Caki2 (cell line): ENCODE data around the gene CASKIN2. TPM values are rescaled to one million over a fixed set of nuclear protein-coding genes. Genes with fewer than 3 reads are reported as not detected.

Experiments
- DNase-seq: peaks from one replicate; pipeline ENCODE4 v3.0.0-alpha.2; 2015; ENCODE audit warnings: low read depth
- in situ Hi-C: cut with HindIII; loops from 2 replicates; pipeline ENCODE4 v1.10.0; 2016; ENCODE audit warnings: low sequenced_read_pairs, low pct_unique_long_range_greater_than_20kb, mixed read lengths
- total RNA-seq: library from RNA; depleted of rRNA; stranded (reverse); fragments of >200 nt; shearing (Covaris generic); gene quantifications from 2 replicates; pipeline ENCODE4 v1.2.3, GENCODE V29; 2014; ENCODE audit warnings: low replicate concordance

CASKIN2 gene
- total RNA-seq, 1 experiment from 2014 or later, result 12.9 TPM

DNA sequence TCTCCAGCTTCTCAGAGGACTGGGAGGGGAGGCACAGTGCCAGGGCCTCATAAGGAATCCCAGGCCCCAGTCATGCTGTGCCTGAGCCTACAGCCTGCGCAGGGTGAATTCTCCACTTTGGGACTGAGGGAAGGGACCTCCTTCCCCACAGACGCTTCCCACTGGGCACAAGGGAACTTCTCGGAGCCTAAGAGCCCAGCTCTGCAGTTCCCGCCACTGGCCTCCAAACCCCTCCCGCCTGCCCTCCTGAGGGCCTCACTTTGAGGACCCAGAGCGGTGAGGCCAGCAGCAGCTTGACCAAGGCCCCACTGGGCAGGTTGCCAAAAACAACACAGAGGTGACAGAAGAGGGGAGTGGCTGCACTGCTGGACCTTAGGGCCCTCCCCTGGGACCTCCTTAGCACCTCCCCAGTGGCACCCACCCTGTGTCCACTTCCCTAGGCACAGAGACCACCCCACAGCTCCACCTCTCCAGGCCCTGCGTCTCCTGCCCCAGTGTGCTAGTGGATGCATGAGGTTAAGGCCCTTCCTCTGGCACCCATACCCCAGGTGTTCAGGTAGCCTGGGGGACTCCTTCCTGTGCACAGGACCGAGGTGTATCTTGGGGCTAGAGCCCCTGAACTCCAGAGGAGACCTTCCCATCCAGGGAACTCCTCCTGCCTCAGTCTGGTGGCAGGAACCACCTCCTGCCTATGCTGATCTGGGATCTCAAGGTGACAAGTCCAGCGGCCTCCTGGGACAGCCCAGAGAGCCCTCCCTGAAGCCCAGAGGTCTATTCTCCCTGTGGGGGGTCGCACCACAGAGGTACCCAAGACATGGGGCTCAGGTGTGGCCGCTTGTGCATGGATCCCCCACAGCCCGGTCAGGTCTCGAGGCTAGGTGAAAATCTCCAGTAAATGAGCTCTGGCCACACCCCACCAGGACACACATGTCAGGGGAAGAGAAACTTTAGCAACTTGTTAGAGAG lies 3.4 kb downstream of the CASKIN2 start:
- peak; percentile 64 for DNase-seq
- in situ Hi-C loops, result no loop called here

DNA sequence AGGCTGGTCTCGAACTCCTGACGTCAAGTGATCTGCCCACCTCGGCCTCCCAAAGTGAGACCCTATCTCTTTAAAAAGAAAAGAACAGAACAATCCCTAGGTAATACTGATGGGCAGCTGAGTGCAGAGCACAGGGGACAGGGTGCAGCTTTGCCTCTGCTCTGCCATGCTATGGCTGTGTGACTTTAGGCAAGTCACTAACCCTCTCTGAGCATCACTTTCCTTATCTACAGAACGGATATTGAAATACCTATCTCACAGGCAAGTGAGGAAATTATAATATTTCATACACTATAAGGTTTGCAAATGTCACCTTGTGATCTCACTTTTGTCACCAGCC lies 4.1 kb downstream of the CASKIN2 start:
- in situ Hi-C loops, result no loop called here
- no peak for DNase-seq

DNA sequence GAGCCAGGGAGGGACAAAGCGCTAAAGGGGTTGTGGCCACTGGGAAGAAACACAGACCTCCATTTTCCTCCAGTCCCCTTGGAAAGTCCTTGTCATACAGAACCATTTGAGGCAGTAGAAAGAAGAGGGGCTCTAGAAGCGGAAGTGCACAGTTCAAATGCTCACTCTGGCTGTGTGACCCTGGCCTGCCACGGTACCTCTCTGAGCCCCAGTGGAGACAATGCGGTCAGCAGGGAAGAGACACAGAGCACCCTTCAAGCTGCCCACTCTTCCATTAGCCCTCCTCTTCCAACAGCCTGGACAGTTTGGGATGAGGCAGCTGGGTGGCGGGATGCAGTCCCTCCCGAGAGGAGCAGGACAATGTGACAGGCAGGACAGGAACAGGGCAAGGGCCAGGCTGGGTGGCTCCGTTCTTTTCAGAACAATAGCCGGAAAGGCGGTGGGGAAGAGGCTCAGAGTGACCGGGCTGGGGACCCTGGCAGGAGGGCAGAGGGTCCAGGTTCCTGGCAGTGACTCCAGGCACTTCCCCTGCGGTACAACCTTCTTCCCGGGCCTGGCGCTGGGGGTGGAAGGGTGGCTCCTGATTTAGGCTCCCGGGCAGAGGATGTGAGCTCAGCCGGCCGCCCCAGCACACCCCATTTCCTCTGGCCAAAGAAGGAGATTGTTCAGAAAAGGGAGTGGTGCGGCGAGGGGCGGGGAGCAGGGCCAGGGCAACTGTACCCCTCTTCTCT lies 5.6 kb downstream of the CASKIN2 start:
- no peak for DNase-seq
- in situ Hi-C loops, result no loop called here

DNA sequence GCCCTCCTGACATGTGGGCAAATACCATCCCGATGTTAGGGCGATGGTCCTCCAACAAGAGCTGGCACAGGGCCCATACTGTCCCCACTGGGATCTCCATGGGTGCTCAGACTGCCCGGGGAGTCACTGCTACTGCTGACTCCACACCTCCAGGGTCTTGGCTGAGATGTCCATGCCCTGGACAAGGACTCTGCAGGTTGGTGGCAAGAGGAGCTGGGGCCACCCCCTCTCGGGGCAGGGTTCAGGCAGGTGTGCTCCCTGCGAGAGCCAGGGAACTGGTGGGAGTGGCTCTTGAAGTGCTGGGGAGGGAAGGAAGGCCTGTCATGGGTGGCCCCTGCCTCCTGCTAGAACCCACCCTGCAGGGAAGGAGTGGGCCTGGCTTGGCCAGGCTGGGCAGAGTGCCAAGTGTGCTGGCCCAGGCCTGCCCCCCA lies 6.4 kb downstream of the CASKIN2 start:
- no peak for DNase-seq
- in situ Hi-C loops, result no loop called here

DNA sequence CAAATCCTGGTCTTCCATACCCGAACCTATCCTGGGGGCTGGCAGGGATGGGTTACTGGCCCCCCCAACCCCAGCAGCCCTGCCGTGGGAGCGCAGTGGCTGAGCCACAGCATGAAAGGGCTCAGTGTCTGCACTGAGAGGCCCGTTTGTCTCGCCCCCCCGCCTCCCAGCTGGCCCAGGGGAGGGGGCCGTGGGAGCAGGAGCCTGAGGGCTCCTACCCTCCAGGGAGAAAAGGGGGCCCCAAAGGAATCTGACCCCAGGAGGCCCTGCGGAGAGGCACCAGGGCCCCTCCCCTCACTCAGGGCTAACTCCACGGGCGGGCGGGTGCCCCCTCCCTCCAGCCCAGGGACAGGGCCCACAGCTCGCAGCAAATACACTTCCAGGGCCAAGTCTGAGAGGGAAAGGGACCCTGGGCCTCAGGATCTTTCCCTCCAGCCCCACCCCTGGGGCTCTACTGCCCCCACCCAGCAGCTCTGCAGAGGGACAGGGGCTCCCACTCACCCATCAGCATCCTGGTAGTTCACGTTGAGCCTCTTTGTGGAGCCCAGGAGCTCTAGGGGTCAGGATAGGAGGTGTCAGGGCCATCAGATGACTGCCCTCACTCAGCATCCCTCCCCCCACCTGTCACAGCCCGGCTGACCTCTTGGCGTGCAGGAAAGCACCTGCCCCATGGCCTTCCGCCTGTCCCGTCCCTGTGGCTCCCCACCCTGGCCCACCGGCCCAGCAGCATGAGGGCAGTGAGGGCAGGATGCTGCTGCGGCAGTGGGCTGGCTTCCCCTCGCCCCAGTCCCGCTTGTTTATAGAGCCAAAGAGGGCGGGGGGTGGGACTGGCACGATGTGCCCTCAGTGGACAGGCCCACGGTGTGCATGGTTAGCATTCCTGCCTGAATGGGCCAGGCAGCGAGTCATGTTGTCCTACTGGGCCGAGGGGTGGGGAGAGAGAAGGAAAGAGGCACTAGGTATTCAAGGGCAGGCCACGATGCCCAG lies 7.3 kb downstream of the CASKIN2 start:
- no peak for DNase-seq

DNA sequence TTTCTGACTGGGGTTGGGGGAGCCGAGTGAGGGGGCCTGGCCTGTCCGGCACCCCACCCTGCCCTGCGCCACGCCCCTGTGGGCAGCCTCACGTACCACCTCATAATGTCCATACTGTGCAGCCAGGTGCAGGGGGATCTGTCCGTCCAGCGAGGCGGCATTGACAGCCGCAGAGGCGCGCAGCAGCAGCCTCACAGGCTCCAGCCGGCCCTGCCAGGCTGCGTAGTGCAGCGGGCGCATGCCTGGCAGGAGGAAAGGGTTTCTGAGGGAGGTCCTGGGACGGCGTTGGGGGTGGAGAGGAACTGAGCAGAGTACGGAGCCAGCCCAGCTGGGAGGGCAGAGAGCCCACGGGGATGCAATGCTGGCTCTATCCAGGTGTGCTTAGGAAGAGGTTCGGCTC lies 8.4 kb downstream of the CASKIN2 start:
- no peak for DNase-seq
- in situ Hi-C loops, result no loop called here

More for the DNA sequence above, 7.3 kb downstream of the CASKIN2 start:
- in situ Hi-C loops, result no loop called here

DNA sequence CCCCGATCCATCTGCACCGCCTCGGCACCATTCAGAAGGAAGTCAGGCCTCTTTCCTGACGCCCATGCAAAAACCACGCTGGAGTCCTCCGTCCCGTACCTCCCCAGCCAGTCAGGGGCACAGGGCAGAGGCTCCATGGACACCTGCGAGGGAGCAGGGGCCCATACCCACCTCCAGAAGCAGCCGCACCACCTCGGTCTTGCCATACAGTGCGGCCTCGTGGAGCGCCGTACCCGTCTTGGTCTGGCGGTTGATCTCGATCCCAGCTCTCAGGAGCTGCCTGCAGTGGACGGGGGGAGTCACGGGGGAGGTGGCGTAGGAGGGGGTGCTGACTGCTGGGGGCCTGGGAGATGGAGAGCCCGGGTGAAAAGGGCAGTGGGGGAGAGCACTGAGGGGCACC lies 9.2 kb downstream of the CASKIN2 start:
- DNase-seq, result no peak
- in situ Hi-C loops, result no loop called here

DNA sequence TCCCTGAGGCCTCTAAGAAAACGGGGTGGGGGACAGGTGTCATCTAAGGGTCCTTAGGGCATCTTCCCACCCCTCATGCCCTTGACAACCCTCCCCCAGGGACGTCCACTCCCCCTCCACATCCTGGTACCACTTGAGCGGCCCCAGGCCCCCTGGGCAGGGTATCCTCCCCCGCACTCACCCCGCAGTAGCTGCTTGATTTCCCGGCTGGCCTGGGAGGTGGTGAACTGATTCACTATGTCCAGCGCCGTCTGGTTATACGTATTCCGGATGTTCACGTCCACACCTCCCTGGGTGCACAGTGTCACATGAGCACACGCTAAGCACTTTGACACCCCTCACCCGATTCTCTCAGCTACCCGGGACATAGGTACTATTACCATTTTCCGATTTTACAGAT lies 9.7 kb downstream of the CASKIN2 start:
- in situ Hi-C loops, result no loop called here
- no peak for DNase-seq

DNA sequence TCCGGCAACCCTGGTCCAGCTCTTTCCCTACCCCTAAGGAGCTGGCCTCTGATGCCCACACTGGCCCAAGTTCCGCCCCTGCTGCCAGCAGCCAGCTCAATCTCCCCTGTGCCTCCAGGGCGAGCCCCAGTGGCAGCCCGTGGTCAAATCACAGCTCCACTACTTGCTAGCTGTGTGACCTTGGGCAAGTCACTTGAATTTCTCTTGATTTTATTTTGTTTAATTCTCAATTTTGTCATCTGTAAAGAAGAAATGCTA lies 10.3 kb downstream of the CASKIN2 start:
- no peak for DNase-seq
- in situ Hi-C loops, result no loop called here

DNA sequence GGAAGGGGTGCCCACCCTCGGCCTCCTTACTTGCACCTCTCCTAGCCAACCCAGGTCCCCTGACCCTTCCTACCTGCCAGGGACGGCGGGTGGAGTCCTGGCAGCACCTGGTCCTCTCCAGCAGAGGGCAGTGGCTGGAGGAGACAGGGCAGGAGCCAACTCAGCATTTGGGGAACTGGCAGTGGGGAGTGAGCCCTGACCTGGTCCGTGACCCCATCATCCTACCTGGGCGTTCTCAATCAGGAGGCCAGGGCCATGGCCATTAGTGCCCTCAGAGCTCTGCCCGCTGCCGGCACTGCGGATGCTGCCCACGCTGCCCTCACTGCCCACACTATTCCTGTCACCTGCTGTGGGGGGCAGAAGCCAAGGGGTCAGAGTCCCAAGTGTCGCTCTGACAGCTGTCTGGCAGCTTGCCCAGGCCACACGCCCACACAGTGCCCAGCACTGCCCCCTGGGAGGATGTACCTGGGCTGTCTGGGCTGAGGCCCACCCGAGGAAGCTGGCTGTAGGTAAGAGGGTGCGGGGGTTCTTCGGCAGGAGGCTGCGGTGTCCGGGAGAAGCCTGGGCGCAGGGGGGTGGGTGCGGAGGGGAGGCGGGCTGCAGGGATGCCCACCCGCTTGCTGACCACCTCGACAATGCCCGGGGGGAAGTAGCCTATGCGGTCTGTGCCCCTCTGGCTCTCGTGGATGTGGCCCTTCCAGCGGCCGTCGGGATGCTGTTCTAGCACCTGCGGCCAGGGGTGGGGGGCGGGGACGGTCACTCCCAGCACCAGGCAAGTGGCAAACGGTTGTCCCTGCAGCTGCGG lies 10.8 kb downstream of the CASKIN2 start:
- peak; percentile 32 for DNase-seq
- in situ Hi-C loops, result no loop called here

DNA sequence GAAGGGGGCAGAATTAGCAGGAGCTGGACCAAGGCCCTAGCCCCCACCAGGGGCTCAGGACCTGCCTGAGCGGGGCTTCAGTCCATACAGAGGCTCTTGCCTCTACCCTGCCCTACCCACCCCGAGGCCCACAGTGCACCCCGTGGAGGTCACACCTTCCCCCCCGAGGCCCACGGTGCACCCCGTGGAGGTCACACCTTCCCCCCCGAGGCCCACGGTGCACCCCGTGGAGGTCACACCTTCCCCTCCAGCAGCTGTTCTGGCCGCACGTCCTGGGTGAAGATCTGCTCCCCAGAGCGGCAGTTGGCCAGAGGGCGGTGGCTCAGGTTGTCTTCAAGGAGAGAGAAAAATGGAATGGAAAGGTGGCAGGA lies 11.4 kb downstream of the CASKIN2 start:
- in situ Hi-C loops, result no loop called here
- no peak for DNase-seq

DNA sequence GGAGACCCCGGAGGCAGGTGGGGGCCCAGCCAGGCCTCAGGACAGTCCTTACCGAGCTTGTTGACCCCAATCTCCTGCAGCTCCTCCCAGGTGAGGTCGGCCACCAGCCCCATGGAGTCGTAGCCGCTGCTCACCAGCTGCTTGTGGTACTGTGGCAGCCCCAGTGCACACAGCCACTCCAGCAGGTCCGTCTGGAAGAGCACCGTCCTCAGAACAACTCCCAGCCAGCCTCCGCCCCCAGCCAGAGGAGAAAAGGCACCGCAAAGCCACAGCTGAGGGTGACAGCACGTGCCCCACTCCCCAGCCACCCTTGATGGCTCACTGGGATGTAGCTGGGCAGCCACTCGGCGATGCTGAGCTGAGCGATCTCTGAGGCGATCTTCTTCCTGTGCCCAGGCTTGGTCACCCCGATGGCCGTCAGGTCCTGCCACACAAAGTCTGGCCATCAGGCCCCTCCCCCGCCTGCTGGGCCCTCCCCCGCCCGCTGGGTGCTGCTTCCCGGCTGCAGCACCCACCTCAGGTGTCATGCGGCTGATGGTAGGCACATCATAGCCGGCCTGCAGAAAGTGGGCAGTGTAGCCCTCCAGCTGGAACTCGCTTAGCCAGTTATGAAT lies 11.9 kb downstream of the CASKIN2 start:
- in situ Hi-C loops, result no loop called here

DNA sequence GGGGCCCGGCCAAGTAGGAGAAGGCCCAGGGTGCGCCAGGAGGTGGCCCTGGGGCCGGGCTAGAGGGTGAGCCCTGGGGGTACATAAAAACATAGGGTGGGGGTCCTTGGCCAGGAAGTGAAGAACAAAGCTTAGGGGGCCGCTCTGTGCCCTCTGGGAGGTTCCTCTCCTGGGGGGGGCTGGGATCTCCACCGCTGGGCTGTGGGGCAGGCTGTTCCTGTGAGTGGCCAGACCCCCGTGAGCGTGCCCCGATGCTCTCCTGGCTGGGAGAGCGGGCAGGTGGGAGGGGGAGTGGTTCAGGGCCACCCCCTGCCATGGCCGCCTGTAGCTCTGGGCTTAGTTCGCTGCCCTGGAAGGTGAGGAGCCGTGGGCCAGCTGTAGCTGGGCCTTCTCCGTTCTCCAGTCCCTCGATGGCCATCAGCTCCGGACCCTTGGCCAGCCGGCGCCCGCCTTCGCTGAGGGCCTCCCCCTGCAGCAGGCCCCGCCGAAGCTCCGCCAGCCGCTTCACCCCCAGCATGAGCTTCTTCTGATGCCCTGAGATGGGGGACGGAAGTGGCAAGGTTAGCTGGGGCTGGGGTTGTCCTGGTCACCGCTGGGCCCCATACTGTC lies 12.5 kb downstream of the CASKIN2 start:
- in situ Hi-C loops, result no loop called here
- no peak for DNase-seq

More for the DNA sequence above, 11.9 kb downstream of the CASKIN2 start:
- no peak for DNase-seq

DNA sequence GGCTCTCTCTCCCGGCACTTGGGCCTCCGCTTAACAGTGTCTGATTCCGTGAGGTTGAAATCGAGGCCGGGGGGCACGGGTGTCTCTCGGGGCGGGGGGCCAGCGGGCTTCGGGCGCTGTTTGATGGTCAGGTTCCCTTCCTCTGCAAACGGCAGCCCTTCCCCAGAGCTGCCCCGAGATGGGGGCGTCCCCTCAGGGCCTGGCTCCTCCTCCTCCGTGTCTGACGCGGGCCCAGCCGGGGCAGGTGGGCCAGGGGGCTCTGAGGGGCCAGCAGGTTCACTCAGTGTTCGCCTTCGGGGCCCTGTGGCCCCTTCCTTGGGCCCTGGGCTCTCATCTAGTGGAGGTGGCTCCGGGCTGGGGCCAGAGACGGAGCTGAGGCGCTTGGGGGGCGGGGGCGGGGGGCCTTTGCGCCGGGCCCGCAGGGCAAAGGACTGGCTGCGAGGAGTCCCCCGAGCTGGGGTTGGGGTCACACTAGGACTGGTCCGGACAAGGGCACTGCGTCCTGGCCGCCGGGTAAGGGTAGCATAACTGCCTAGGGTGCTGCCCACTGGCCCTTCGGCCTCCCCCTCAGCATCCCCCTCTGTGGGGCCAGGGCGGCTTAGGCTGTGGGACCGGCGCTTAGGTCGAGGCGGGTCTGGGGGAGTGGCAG lies 13.1 kb downstream of the CASKIN2 start:
- DNase-seq, result no peak
- in situ Hi-C loops, result no loop called here

DNA sequence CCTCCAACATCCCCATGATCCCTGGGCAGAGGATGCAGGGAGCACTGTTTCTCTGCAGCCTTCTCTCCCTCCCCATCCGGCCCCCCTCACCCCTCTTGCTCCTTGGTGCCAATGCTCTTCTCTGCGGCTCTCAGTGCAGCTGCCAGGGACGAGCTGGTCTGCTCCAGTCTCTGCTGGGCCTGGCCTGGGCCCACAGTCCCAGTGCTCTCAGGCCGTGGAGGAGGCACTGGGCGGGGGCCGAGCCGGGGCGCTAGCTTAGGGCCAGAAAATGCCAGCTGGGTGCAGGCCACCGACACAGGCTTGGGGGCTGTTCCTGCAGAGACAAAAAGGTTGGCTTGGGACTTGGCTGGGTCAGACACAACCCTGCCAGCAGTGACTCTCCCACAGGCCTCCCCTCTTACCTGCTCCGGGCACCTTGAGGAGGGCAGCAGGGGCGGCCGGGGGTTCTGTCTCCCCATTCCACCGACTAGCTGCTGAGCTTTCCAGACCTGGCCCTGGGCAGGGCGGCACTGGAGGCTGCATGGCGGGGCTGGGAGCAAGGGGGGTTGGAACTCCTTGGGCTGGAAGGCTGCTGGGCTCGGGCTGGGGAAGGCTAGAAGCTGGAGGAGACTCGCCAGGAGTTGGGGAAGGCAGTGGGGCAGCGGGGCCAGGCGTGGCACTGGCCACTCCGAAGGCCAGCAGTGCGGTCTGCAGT lies 13.8 kb downstream of the CASKIN2 start:
- in situ Hi-C loops, result no loop called here
- no peak for DNase-seq
